Umbilical cord (tissue), 2 donors: ENCODE results near the gene MTG2. TPM values are rescaled to one million over a fixed set of nuclear protein-coding genes. Genes with fewer than 3 reads are reported as not detected.

Experiments
- DNase-seq: peaks from one replicate; pipeline ENCODE4 v3.0.0-alpha.2; 2015; ENCODE audit warnings: low spot score
- total RNA-seq: library from RNA; depleted of rRNA; stranded (reverse); fragments of >200 nt; gene quantifications from one replicate; pipeline ENCODE4 v1.2.3, GENCODE V29; 2014; ENCODE audit warnings: low replicate concordance; ENCODE audit not compliant: insufficient read depth

MTG2 gene
- total RNA-seq, 1 donor from 2014 or later, result 14.4 TPM

DNA sequence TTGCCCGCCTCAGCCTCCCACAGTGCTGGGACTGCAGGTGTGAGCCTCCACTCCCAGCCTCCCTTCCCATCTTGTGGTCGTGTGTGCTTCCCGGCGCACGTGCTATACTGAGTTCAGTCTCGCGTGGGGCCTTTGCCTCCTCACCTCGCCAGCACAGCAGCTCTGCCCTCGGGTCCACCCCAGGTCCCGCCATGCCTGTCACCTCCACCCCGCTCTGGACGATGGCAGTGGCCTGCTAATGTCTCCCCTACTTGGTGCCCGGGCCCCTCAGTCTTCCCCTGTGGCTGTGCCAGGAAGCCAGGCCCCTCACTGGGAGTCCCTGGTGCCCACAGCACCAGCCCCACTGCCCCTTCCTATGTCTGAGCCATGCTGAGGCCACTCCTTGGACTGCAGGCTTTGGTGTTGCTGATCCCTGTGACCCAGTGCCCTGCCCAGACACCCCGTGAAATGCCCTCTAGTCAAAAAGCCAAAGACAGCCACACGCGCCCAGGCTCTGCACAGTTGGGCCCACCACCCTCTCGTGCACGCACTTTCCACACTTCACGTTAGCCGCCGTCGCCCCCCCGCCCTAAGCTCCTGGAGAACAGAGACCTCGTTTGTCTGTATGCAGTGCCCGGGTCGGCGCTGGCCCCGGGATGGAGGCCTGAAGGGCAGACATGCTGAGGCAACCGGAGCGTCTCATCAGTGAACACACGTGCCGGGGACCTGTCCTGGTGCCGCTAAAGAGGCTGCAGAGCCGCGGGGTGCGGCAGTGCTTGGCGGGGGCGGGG, 23.0 kb downstream of the MTG2 start:
- DNase-seq, result no peak

GRCh38 chr20:62206388-62206775, 23.6 kb downstream of the MTG2 start:
- DNase-seq, result no peak

DNA sequence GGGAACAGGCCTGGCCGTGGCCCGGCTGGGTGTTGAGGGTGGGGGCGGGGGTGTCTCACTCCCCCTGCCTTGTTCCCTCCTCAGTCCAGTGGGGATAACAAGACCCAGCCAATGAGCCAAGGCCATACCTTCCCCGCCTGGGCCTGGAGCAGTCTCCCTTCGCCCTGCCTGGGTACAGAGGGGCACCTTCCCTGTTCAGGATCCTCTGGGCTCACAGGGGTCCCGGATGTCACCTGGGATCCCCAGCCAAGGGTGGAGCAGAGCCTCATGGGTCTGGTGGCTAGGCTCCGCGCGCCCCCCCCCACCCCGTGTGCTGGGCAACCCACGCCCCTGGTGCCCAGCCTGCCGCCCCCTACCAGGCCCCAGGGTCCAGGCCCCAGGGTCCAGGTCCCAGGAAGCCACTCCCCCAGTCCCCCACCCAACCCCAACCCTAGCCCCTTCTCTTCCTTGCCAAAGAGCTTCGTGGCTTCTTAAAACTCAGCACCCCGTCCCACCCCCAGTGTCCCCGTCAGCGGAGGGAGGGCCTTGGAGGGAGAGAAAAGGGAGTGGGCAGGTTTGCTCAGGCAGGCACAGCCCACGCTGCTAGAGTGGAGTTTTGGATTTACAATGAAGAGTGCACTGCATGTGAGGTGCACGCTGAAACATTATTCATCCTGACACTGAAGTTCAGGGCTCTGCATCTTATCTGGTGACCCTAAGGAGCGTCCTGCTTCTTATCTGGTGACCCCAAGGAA, 25.4 kb downstream of the MTG2 start:
- DNase-seq, result no peak

GRCh38 chr20:62208795-62209755, 26.2 kb downstream of the MTG2 start:
- DNase-seq, result no peak

DNA sequence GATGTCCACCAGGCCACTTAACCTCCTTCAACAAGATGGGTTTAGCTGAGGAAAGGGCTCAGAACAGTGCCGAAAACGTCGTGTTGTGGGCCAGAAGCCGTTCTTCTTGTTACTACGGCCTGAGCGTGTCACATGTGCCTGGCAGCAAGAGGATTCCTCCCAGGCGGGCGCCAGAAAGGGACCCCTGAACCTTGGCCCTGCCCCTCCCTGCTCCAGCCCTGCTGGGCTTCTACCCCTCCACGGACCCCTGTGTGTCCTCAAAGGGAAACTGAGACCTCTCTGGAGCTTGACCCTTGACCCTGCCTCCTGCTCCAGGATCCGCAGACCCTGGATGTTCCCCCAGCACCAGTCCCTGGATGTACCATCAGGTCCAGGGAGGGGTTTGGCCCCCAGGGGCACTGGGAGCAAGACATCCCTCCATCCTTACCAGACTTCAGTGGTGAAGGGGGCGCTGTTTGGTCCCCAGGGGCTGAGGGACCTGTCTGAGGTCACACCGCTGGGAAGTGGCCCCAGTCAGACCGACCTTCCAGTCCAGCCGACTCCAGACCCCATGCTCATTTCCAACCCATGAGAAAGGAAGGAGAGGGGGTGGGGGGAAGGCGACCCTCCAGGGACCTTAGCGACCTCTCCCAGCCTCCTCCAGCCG, 27.1 kb downstream of the MTG2 start:
- DNase-seq, result no peak

DNA sequence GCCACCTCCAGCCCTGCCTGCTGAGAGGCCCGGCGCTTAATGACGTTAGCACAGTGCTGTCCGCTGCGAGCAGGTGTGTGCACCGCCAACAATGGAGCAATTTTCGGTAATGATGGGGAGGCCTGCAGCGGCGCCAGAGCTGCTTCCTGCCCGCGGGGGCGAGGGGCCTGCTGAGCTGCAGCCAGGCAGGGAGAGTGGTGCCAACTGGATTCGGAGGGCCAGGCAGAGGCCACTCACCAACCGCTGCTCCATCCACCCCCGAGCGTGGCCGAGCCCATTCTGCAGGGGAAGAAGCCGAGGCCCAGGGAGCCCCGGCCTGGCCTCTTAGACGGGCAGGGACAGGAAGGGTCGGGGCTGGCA, 27.6 kb downstream of the MTG2 start:
- DNase-seq, result no peak

GRCh38 chr20:62211216-62211615, 28.4 kb downstream of the MTG2 start:
- no peak for DNase-seq

GRCh38 chr20:62211769-62212288, 29.0 kb downstream of the MTG2 start:
- DNase-seq, result no peak

DNA sequence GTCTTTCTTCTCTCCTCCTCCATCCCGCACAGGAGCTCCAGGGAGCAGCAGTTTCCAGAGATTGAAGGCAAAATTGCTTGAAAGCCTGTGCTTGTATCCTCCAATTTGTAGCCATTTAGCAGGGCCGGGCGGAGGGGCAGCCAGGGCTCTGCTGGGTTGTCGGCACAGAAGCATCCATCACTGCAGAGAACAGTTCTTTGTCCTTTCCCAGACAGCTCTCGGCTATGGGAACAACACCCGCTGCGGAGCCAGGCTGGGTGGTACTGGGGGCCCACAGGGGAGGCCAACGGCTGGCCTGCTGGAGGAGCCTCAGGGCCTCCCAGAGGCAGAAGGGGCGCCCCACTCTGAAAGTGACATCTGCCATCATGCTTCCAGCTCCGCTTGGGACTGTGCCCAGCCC, 29.5 kb downstream of the MTG2 start:
- no peak for DNase-seq

- no peak for DNase-seq
Measured at GRCh38 chr20:62214067-62214466, 31.2 kb downstream of the MTG2 start.

DNA sequence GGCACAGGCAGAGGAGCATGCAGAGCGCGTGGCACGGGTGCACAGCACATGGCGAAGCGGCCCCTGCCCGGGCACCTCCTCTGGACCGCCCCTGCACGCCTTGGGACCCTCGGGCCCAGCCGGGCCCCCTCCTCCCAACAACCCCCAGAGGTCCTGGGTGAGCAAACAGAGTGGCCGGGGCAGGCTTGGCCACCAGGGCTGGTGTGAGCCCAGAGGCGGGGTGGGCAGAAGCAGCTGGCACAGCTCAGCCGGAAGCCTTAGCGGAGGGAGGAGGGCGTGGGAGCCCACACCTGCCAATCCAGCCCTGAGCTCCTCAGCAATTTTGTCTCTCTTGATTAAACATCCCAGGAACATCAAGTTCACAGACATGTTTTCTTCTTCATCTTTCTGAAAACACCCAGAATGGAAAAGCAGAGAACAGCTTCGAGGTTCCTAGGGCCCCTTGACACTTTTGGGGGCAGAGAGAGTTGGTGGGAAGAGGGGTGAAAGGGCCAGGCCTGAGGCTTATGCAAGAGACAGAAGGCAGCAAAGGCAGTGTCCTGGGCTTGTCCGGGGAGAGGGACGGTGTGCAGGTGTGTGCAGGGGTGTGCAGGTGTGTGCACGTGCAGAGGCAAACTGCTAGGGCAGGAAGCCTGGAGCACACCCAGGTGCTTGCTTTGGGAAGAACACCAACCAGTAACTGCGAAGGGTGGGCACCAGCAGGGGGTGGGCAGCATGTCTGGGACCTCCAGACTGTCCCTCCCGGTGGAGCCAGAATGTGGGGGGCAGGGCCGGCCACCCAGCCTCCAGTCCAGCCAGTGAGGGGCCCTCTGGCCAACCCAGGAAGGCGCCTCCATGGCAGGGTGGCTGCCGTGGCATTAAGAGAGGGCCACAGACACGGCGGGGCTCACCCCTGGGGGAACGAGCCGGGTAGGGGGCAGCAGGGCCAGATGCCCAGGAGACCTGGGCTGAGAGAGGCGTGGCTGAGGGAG, 32.5 kb downstream of the MTG2 start:
- no peak for DNase-seq

- no peak for DNase-seq
Measured at GRCh38 chr20:62215991-62216635, 33.3 kb downstream of the MTG2 start.

GRCh38 chr20:62216636-62217566, 34.1 kb downstream of the MTG2 start:
- DNase-seq, result no peak

GRCh38 chr20:62217913-62218773, 35.3 kb downstream of the MTG2 start:
- DNase-seq, result no peak

DNA sequence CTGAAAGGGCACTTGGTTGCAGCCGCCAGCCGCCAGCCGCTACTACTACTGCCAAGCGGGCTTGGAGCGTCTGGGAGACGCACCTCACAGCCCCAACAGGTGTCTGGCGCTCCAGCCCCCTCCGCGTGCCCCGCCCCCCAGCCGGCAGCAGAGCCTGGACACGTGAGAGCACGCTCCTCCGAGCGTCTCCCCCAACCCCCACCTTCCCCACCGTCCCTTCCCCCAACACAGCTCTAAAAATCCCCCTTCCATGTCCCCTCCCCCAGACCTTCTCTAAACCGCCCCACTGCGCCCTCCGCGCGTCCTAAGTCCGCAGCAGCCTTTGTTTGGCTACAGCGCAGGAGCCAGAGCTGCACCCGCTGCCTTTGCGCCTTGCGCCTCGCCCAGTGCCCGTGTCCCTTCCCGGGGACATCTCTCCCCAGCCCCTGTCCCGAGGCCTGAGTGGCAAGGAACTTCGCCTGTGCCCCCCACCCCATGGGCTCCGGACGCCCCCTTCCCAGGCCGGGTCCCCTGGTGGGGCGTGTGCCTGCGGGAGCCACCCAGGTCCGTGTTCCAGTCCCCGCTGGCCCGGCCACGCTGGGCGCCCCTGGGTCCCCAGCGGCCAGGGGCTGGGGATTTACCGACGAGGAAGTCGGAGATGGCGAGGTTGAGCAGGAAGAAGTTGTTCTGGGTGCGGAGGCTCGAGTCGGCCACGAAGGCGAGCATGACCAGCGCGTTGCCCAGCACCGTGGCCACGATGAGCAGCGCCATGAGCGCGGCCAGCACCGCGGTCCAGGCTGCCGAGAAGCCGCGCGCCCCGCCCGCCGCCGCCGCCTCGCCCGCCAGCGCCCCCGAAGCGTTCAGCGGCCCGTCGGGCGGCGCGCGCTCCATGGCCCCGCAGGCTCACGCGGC, 36.5 kb downstream of the MTG2 start:
- no peak for DNase-seq

DNA sequence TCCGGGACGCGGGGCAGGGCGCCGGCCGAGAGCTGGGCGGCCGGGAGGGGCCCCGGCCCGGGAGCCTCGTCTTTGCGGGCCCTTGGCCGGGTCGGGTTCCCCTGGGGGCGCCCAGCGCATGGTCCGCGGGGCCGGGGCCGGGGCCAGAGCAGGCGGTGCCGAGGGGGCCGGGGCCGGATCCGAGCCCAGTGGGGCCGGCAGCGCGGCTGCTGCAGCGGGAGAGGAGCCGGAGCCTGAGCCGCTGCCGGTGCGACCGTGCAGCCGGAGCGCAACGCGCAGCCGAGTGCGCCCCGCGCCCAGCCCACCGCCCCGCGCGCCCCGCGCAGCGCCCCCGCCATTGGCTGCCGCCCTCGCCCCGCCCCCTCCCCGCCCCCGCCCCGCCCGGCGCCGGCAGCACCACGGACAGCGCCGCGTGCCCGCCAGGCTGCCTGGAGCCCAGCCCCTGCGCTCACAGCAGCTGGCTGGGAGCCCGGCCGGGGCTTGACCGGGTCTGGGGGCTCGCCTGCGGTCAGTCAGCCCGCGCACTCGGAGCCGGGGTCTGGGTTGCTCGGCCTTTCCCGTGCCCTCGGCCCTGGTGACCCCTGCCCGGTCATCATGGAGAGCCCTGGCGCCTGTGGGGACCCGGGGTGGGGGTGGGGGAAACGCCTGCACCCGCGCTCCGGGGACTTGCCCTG, 37.3 kb downstream of the MTG2 start, which contains the start of gene HRH3:
HRH3 (minus strand) TSS at position 287 of the 674 bp plus-strand sequence. CDS start 308 bp downstream, outside the sequence.
- peak; percentile 33 for DNase-seq
